Epithelial cell of proximal tubule (primary cell): ENCODE data around the gene TTC22. TPM values are rescaled to one million over a fixed set of nuclear protein-coding genes. Genes with fewer than 3 reads are reported as not detected.

Source experiments
- DNase-seq: peaks from one replicate; pipeline ENCODE4 v3.0.0-alpha.2; 2011; ENCODE audit warnings: low read depth
- H3K4me3 ChIP-seq: 2 replicates; pipeline ENCODE4 v1.5.1; 2011; ENCODE audit warnings: low read depth, mild to moderate bottlenecking, low read length
- CTCF ChIP-seq: conservative IDR thresholded peaks from 2 replicates; pipeline ENCODE4 v1.5.1; 2012; ENCODE audit warnings: low read depth, mild to moderate bottlenecking, low read length
- total RNA-seq: library from RNA; depleted of rRNA; stranded (reverse); fragments of >200 nt; gene quantifications from 2 replicates; pipeline ENCODE4 v1.2.3, GENCODE V29; 2015

Gene TTC22
- total RNA-seq, 1 donor from 2014 or later: 4.3 TPM

GRCh38 chr1:54838565-54839180 lies 37.5 kb upstream of the TTC22 start:
- no peak for DNase-seq
- no peak for TF ChIP-seq CTCF
- no peak overlapping the region for H3K4me3 ChIP-seq

GRCh38 chr1:54837002-54837853 lies 36.1 kb upstream of the TTC22 start:
- H3K4me3 ChIP-seq: no peak overlapping the region
- DNase-seq: no peak
- no peak for TF ChIP-seq CTCF

- TF ChIP-seq CTCF: no peak
- H3K4me3 ChIP-seq: no peak overlapping the region
- no peak for DNase-seq
Observed at GRCh38 chr1:54836594-54836993, 35.5 kb upstream of the TTC22 start.

GRCh38 chr1:54835970-54836369 lies 34.8 kb upstream of the TTC22 start:
- no peak for TF ChIP-seq CTCF
- H3K4me3 ChIP-seq: no peak overlapping the region
- DNase-seq: no peak

- no peak for TF ChIP-seq CTCF
- no peak overlapping the region for H3K4me3 ChIP-seq
- no peak for DNase-seq
Observed at GRCh38 chr1:54835131-54835898, 34.2 kb upstream of the TTC22 start.

GRCh38 chr1:54834007-54834541 lies 33.0 kb upstream of the TTC22 start:
- no peak overlapping the region for H3K4me3 ChIP-seq
- no peak for DNase-seq
- no peak for TF ChIP-seq CTCF
